ENCODE measurements around the gene SLC25A26.
"Not testable (repeated sequence)": the region's sequence is repeated elsewhere in the genome, so short reads cannot be mapped to it uniquely, and the experiment has no call there.

The SLC25A26 gene

DNA sequence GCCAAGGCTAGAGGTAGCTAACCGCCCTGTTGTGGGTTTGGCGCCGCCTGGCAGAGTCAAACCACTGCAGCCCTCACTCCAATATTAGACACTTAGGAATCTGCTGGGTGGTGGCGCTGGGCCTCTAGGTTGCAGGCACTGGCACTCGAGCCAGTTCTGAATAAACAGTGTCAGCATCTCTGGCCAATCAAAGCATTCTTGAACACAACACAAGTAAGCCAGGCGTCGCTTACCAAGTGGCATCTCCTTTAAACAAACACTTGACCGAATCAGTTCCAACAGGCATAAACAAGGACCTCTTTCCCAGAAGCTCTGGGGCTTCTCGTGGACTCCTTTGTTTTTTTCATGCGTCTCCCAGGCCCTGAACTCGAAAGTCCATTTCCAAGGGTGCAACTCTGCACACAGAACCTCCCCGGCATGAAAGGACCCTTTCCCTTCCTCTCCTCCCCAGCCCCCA is 197.7 kb downstream of the SLC25A26 start:
- DNase-seq (ENCODE audit: low spot score): peak; percentile 79
- Histone ChIP-seq H3K4me3 (peak overlapping the region; percentile 12), H3K27ac (peak overlapping the region; percentile 78 to 80)
- TF ChIP-seq, protein P1, sequence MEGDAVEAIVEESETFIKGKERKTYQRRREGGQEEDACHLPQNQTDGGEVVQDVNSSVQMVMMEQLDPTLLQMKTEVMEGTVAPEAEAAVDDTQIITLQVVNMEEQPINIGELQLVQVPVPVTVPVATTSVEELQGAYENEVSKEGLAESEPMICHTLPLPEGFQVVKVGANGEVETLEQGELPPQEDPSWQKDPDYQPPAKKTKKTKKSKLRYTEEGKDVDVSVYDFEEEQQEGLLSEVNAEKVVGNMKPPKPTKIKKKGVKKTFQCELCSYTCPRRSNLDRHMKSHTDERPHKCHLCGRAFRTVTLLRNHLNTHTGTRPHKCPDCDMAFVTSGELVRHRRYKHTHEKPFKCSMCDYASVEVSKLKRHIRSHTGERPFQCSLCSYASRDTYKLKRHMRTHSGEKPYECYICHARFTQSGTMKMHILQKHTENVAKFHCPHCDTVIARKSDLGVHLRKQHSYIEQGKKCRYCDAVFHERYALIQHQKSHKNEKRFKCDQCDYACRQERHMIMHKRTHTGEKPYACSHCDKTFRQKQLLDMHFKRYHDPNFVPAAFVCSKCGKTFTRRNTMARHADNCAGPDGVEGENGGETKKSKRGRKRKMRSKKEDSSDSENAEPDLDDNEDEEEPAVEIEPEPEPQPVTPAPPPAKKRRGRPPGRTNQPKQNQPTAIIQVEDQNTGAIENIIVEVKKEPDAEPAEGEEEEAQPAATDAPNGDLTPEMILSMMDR (IDR thresholded peaks at IDR 0.05): no peak

DNA sequence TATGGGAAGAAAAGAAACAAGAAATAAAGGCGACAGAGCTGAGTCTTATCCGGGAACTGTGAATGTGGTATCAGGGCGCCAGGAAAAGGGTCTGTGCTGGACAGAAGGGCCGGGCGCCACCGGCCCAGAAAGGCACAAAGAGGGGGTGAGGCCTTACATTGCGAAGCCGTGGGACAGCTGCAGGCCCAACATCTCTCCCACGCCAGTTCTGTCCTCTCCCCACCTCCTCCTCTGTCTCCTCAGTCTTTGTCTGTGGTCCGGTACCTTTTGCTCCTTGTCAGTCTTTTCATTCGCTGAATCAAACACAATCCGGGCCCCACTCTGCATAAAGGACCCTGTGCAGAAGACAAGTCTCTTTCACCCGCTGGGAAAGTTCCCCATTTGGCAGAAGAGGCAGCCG is 198.2 kb downstream of the SLC25A26 start:
- Histone ChIP-seq H3K27ac (peak overlapping the region; percentile 78 to 80), H3K4me3 (no peak overlapping the region)
- TF ChIP-seq, protein P1 (IDR thresholded peaks at IDR 0.05): no peak
- DNase-seq (ENCODE audit: low spot score): peak; percentile 52

DNA sequence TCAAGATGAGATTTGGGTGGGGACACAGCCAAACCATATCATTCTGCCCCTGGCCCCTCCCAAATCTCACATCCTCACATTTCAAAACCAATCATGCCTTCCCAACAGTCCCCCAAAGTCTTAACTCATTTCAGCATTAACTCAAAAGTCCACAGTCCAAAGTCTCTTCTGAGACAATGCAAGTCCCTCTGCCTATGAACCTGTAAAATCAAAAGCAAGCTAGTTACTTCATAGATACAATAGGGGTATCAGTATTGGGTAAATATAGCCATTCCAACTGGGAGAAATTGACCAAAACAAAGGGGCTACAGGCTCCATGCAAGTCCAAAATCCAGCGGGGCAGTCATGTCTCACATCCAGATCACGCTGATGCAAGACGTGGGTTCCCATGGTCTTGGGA is 200.3 kb downstream of the SLC25A26 start:
- H3K4me3 ChIP-seq, H3K27ac ChIP-seq: not testable (repeated sequence)
- peak; percentile 55 for DNase-seq (ENCODE audit: low spot score)

DNA sequence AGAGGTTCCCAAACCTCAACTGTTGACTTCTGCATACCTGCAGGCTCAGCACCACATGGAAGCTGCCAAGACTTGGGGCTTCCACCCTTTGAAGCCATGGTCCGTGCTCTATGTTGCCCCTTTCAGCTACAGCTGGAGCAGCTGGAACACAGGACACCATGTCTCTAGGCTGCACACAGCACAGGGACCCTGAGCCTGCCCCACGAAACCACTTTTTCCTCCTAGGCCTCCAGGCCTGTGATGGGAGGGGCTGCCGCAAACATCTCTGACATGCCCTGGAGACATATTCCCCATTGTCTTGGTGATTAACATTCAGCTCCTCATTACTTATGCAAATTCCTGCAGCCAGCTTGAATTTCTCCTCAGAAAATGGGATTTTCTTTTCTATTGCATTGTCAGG is 201.1 kb downstream of the SLC25A26 start:
- not testable (repeated sequence) for H3K4me3 ChIP-seq; H3K27ac ChIP-seq; DNase-seq (ENCODE audit: low spot score)

DNA sequence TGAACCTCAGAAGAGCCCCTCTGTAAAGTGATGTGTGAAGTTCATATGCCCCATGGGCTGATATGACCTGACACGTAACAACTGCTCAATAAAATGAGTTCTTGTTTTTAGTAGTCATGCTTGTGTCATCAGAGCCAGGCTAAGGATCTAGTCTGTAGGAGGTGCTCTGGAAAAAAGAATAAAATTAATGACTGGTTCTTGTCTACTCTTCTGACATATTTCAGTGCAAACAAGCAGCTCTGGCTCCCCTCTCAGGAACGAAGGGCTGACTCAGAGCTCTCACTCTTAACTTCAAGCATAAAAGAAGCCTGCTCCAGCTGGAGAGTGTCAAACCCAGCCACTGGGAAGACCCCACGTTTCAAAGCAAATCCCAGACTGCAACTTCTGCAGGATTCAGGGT is 203.0 kb downstream of the SLC25A26 start:
- TF ChIP-seq, protein P1 (IDR thresholded peaks at IDR 0.05): no peak
- peak overlapping the region in 1 of 2 donors; percentile 43 for H3K27ac ChIP-seq
- DNase-seq (ENCODE audit: low spot score): peak; percentile 59
- no peak overlapping the region for H3K4me3 ChIP-seq

DNA sequence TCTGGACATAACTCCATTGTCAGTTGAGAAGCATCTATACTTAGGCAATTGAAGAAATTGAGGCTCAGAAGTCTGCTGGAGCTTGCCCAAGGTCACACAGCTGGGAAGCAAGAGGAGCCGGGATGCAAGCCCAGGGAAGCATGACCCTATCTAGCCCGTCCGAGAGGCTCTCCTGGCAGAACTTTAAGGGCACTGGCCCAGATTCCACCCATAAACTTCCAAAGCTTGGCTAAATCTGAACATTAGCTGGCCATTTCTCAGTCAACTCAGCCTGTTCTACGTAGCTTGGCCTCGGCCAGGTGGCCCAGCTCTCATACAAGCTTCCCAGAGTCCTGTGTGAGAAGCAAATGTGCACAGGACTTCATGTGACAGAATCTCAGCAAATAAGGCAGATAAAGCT is 204.2 kb downstream of the SLC25A26 start:
- no peak for DNase-seq (ENCODE audit: low spot score)
- Histone ChIP-seq H3K27ac (peak overlapping the region in 1 of 2 donors; percentile 26), H3K4me3 (peak overlapping the region; percentile 0)

DNA sequence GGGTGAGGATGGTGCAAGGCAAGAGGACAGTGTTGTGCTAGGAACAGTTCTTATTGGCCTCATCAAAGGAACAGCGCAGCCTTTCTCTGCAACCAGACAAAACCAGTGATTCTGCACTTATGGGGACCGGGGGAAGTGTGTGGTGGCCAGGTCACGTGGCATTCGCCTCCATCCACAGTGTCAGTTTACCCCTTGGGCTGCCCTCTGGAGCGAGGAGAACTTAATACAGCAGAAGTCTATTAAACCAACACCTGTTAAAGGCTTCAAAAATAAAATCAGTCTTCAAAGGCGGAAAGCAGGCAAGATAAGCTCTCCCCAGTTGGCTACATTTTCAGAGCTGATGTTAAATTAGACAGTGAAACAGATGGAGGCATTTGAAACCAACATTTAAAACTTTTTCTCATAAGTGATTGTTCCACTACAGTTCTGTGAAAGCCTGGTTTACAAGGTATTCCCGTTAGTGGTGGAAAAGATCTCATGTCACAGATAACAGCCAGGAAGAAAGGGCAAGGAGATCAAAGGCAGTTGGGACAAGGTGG is 204.8 kb downstream of the SLC25A26 start:
- H3K4me3 ChIP-seq: peak overlapping the region; percentile 0
- peak overlapping the region in 1 of 2 donors; percentile 26 for H3K27ac ChIP-seq
- TF ChIP-seq, protein P1 (IDR thresholded peaks at IDR 0.05): no peak
- no peak for DNase-seq (ENCODE audit: low spot score)

More for the DNA sequence above, 204.2 kb downstream of the SLC25A26 start:
- TF ChIP-seq, protein P1 (IDR thresholded peaks at IDR 0.05): no peak

DNA sequence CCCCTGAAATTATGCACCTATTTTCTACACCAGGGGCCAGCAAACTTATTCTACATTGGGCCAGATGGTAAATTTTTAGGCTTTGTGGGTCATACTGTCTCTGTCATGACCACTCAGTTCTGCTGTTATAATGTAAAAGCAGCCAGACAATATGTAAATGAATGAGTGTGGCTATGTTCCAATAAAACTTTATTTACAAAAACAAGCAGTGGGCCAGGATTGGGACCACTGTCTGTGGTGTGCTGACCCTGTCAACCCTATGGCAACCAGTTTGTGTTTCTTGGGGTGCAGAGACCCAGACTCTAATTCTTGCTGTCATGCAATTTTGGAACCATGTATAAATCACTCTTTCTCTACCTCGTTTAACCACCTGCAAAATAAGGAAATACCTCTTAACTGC is 205.3 kb downstream of the SLC25A26 start:
- TF ChIP-seq, protein P1 (IDR thresholded peaks at IDR 0.05): no peak
- Histone ChIP-seq H3K4me3 (no peak overlapping the region), H3K27ac (no peak overlapping the region)
- DNase-seq (ENCODE audit: low spot score): no peak
